NCI-H1048 (cell line): ENCODE data around the gene TRMT2A.
"Not testable (repeated sequence)": the region's sequence is repeated elsewhere in the genome, so short reads cannot be mapped to it uniquely, and the experiment has no call there.

ENCODE experiments used
- DNase-seq: peaks from one replicate; lab custom pipeline; 2025; lab: John Stamatoyannopoulos, UW

Gene TRMT2A, protein sequence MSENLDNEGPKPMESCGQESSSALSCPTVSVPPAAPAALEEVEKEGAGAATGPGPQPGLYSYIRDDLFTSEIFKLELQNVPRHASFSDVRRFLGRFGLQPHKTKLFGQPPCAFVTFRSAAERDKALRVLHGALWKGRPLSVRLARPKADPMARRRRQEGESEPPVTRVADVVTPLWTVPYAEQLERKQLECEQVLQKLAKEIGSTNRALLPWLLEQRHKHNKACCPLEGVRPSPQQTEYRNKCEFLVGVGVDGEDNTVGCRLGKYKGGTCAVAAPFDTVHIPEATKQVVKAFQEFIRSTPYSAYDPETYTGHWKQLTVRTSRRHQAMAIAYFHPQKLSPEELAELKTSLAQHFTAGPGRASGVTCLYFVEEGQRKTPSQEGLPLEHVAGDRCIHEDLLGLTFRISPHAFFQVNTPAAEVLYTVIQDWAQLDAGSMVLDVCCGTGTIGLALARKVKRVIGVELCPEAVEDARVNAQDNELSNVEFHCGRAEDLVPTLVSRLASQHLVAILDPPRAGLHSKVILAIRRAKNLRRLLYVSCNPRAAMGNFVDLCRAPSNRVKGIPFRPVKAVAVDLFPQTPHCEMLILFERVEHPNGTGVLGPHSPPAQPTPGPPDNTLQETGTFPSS

DNA sequence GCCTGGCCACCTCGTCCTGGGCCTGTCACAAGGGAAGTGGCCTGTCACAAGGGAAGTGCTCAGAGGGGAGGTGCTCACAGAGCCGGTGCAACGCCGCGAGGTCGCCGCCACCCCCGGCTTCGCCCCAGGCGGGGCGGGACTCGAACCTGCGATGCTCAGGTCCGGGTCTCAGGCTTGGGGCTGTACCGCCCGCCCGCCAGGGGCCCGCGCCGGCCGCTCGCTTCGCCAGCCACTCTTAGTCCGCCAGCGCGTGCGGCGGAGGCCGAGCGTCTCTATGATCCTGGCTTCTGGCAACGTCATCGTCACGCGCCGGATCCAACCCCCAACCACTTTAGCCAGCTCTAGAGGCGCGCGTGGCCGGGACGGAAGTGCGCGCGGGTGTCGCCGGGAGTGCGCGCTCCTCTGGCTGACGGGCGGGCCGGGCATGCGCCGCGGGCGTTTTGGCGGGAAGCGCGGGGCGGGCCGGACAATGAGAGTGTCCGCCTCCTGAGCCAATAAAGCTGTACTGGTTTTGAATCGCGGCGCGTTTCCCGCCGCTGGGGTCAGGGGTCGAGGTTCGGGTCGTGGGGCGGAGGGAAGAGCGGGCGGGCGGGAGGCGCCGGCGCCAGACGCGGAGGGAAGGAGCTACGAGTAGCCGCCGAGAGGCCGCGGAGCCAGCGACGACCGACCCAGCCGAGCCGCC lies at the start of gene TRMT2A:
Gene TRMT2A, minus strand, starts transcription at position 276 of the 682 bp plus-strand sequence. CDS start 320 bp downstream, outside the sequence.
- peak; percentile 92 for DNase-seq

DNA sequence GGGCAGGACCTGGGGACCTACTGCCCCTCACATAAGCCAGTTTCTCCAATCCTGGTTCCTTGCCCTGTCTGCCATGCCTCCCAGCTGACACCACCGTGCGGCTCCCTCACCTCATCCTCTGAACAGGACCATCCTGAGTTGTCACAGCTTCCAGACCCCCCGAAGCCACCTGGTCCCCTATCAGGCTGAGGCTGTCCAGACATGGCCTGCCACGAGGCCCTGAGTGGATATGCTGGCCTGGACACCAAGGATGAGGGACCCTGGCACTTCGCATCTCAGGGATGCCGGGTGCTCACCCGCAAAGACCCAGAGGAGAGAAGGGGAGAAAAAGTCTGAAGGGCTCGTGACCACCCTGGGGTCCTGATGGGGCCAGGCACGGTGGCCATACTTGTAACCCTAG lies 49.7 kb upstream of the TRMT2A start:
- DNase-seq: no peak

DNA sequence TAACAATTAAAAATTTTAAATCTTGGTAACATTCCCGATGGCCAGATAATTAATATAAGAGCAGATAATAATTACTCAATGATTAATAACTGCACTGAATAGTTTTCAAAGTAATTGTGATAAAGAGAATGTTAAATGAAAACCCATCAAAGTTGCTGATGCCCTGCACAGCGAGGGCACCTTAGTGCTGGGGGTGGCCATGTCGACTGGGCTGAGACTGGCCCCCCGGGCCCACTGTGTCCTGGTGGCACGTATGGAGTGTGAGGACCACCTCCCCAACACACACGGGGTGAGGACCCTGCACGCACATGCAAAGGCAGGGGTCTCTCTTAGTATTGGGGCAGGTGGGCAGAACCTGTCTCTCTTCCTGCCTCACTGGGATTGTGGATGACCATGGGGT lies 48.9 kb upstream of the TRMT2A start:
- no peak for DNase-seq

DNA sequence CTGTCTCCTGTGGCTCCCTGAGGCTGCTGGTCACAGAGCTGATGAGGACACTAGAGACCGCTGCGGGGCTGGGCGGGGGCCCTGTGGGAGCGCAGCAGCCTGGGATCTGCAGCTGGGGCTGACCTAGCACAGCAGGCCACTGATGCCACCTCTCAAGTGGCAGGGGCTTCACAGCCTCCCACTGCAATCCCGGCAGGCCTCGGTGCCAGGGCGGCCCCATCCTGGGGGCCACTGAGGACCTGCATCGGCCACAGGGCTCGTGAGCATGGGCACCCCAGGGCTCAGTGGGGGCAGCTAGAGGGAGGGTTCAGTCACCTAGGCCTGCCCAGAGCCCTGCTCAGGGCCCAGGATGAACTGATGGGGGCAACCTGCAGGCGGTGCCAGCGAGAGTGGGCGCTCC lies 48.4 kb upstream of the TRMT2A start:
- DNase-seq: no peak

DNA sequence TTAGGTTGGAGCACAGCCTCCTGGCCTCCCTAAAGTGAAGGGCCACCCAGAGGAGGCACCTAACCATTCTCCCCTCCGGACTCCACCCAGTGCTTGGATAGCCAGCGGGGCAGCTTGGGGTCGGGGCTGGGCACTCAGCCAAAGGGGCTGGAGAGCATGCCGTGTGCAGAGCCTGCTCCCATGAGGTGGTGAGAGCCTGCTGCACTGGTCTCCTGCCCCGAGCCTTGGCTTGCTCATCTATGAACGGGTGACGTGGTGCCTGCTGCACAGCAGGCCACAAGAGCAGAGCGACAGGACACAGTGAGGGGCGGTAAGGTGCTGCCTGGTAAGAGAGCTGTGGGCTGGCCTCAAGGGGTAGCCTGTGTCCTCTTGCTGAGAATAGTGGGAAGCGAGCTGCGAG lies 47.8 kb upstream of the TRMT2A start:
- no peak for DNase-seq

DNA sequence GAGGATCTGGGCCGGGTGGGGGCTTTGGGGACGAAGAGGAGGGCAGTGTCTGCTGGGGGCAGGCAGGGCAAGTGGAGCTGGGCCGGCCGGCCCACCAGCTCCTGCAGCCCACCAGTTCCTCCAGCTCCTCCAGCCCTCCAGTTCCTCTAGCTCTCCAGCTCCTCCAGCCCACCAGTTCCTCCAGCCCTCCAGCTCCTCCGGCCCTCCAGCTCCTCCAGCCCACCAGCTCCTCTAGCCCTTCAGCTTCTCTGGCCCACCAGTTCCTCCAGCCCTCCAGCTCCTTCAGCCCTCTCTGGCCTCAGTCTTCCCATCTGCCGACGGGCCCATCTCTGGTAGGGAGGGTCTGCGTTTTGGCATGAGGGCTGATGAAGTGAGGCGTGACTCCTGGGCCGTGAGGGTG lies 43.0 kb upstream of the TRMT2A start:
- no peak for DNase-seq

DNA sequence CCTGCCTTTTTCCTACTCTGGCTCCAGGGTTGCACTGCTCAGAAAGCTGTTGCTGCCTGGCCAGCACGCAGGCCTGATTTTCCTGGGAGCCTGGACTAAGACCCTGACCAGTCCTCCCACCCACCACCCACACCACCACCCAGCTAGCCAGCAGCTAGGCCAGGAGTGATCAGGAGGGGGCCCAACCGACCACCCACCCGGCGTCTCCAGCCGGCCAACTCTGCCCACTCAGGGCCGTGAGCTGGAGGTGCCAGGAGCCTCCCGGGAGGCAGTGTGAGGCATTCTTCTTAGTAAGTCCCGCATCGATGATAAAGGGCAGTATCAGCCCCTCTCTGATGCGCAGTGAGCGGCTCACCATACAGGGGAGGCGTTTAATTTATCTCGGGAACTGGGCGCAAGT lies 42.5 kb upstream of the TRMT2A start:
- DNase-seq: not testable (repeated sequence)

DNA sequence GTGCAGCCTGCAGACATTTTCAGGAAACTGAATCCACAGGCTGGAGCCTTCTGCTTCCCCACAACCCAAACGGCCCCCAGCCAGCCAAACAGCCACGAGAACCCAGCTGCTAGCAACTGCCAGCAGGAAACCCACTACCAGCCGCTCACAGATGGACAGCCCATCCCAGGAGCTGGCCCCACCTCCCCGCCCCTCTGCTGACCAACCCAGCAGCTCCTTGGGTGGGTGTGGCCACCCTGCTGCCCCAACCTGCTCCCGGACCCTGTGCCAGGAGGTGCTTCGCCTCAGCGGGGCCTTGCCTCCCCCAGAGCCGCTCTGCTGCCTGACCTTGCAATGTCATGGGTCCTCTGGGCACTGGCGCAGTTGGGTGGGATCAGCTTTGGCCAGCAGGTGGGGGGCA lies 42.0 kb upstream of the TRMT2A start:
- DNase-seq: no peak

DNA sequence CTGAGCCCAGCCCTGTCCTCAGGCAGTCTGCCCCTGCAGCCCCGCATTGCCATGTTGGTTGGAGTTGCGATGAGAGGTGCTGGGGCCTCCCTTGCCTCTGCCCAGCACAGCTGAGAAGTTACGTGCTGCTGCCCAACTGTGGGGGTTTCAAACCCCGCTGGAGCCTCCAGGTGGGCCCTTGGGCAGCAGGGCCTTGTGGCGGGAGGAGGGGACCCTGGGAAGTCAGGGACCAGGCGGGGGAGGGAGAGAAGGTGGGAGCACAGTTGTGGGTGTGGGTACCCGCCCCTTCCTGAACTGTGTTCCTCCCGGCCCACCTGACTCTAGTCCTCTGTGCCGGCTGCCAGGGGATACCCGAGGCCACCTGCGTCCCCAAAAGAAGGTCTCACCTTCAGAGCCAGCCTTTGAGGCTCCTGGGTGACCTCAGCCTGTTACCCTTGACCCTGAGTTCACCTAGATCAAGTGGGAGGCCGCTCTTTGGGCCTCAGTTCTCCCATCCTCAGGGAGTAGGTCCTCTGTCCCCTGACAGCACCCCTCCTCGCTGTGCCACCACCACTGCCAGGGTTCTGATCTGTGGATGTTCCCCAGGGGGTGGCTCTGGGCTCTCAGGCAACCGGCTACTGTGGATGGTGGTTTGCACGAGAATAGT lies 41.5 kb upstream of the TRMT2A start:
- no peak for DNase-seq

DNA sequence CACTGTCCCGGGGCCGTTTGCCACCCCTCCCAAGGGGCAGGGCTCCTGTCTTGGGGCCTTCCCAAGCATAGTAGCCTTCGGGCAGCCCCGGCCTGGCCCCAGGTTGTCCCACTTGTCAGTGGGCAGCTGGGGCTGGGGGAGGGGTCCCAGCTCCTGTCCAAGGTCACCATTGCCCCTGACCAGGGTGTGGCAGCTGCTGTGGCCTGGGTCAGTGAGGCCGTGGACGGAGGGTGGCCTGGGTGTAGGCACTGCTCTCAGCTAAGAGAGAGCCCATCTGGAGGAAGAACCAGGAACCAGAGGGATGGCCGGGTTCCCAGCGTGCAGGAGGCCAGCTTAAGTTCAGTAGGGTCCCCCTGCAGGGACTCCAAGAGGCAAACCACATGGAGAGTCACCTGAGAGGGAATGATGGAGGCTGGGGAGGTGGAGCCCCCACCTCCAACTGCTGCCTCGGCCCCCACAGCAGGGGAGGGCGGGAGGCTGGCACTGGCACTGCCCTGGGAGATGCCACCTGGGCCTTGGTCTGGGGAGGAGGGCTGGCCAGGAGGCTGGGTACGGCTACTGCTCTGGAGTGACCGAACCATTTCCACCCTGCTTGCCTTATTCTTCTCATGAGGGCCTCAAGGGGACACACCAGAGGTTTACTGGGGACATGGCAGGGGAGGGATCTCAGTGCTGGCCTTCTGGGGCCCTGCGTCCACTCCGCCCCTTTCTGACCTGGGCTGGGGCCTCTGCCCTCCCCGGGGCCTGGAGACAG lies 40.6 kb upstream of the TRMT2A start:
- no peak for DNase-seq

DNA sequence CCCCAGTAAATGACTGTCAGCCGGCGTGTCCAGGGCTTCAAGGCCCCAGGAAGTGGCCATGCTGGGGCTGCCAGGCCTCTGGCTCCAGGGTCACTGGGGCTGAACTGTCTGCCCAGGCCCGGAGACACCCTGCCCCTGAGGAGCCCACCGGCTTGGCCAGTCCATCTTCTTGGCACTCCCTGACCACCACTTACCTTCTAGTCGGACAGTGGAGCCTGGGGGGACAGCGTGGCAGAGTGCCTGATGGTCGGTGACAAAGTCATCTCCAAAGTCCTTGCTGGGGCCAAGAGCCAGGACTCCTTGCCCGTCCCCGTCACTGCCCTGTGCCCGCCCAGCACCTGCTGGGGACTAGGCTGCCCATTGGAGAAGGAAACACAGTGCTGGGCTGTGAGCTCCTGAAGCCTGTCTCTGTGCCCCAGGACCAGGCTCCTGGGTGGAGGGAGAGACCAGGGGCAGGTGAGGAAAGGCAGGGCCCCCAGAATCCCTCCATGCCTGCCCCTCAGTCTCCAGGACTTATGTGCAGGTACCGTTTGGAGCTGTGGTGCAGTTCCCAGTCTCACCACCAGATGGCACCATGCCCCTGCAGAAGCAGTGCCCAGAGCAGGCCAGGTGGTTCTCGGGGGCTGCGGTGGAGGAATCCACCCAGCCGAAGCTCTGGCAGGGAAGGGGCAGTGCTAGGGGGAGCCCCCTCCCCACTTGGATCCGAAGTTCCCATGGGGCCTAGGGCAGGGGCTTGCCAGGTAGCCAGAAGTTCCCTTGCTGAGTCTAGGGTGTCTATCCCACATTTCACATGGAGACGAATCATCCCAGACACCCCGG lies 39.8 kb upstream of the TRMT2A start:
- DNase-seq: peak; percentile 28

DNA sequence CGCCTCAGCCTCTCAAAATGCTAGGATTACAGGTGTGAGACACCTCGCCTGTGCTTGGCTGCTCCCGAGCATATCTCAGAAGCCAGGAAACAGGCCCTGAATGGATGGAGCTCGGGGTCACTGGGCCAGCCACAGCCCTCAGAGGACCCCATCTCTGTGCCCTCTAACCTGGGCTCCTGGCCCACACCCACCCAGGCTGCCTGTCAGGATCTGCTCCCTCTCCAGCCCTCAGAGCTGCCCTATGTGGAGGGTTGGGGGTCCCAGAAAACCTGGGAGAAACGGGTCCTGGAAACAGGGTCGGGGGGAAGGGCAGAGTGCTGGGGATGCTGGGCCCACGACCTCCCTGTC lies 39.0 kb upstream of the TRMT2A start:
- DNase-seq: no peak

DNA sequence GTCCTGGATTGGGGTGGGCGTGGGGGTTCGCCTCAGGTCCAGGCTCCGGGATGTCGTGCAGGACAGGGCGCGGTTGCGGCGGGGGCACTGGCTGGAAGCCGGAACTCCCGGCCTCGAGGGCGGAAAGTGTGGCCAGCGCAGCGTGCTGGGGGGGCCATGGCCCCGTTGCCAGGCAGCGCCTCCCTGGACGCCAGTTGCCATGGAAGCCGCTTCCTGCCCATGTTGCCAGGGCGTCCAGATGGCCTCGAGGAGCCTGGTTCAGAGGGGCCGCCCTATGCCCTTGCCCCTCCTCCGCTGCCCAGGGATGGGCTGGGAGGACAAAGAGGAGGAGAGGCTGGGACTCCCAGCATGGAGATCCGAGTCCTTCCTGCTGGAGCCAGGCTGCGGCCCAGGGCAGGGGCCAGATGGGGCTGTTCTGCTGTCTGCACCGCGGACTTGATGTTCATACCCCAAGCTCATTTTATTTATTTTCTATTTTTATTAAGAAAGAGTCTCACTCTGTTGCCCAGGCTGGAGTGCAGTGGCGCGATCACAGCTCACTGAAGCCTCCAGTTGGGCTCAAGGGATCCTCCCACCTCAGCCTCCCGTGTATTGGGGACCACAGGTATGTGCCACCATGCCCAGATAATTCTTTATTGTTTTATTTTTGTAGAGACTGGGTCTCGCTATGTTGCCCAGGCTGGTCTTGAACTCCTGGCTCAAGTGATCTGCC lies 38.5 kb upstream of the TRMT2A start:
- DNase-seq: no peak

DNA sequence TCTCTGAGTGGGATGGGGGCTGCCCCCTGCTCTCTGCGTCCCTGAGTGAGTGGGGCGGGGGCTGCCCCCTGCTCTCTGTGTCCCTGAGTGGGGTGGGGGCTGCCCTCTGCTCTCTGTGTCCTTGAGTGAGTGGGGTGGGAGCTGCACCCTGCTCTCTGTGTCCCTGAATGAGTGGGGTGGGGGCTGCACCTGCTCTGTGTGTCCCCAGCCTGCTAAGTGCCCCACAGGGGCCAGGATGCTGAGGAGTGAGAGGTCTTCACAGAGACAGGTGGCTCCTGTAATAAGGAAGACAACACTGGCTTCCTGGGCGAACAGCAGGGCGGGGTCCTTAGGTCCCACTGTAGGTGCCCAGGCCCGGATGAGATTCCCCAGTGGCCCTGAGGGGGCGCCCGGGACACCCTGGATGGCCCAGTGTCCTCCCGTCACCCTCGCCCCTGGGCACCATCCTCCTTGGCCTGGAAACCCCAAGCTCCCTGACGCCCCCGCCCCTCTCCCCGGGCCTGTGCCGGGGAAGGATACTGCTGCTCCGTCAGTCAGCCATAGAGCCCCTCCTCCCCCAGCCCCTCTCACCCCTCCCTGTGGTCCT lies 37.7 kb upstream of the TRMT2A start:
- no peak for DNase-seq

DNA sequence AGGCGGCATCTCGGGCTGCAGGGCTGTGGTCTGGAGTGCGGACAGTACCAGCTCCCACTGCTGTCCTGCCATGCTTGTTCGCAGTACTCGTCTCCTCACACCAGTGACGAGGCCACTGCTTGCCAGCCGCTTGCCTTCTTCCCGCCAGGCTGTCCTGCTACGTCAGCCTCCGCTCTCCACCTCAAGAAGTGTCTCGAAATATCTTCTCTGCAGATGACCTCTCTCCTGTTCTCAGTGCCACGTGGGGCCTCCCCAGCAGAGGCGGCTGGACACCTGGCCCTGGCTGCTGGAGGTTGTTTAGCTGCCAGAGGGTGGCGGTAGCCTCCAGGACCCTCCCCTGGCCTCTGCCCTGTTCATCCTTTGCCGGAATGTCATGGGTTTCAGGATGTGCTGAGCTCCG lies 36.9 kb upstream of the TRMT2A start:
- DNase-seq: no peak

DNA sequence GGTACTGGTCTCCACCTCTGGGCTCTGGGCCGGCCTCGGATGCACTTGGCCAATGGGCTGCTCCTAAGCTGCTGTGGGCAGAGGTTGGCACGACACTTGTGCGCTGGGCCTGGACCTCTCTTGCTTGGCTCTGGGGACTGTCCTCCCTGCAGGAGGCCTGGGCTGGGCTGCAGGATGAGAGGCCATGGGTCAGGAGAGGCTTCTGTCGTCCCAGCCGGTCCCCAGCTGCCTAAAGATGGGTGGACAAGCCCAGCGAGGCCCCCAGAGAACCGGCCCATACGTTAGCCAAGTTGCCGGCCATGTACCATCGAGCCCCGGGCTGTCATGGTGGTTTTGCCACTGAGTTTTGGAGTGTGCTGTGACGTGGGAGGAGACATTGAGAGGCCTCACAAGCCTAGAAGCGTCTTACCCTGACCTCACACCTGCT lies 35.5 kb upstream of the TRMT2A start:
- no peak for DNase-seq

DNA sequence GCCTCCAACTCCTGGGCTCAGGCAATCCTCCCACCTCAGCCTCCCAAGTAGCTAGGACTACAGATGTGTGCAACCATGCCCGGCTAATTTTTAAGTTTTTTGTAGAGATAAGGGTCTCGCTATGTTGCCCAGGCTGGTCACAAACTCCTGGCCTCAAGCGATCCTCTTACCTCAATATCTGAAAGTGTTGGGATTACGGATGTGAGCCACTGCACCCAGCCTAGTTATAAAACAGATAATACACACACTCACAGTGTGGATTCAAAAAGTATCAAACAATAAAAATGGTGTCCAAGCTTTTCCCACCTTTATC lies 34.2 kb upstream of the TRMT2A start:
- no peak for DNase-seq

DNA sequence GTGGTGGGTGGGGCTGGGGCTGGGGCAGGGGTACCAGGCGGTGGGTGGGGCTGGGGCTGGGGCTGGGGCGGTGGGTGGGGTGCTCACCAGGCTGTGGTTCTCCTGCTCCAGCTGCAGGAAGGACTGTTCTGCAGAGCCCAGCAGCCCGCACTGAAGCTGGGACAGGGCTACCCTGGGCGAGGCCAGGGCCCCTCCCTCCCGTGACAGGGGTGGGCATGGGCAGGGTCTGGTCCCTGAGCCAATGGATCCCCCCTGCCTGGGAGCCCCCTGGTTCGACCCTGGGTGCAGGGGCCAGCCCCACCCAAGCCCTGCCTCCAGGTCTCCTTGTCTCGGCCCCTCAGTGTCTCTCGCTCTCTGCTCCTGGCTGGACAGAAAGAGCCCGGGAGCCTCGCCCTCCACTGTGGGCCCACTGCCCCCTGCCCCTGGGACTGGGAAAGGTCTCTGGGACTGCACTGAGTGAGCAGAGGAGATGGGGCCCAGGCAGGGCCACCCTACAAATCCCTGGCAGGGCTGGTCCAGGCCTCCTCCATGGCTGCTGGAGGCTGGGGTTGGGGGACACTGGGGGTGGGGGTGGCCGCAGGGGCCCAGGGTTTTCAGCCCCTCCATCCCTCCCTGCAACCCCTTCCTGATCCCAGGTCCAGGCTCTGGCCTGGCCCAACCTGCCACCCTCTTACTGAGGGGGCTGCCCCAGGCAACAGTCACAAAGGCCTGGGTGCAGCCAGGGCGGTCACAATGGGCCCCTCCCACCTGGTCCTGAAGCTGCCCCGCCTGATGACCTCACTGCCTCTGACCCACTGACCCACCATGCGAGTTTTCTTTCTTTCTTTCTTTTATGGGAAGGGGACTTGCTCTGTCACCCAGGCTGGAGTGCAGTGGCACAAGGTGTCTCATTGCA lies 33.6 kb upstream of the TRMT2A start, which contains the start of gene CCDC188:
Gene CCDC188, minus strand, starts transcription at position 675 of the 895 bp plus-strand sequence. Its CDS starts 69 bp downstream, at position 606.
- no peak for DNase-seq
